Gastrocnemius medialis (tissue), 4 donors: Measurements from ENCODE around the gene ALDH4A1. TPM values are rescaled to one million over a fixed set of nuclear protein-coding genes. Genes with fewer than 3 reads are reported as not detected.

ENCODE experiments used
- ATAC-seq, 2 donors: fragments of 150-250 bp; one replicate each; pipeline ENCODE4 v1.9.1; 2016
- DNase-seq, 2 donors: peaks; one replicate each; pipeline ENCODE4 v3.0.0-alpha.2; 2019
- H3K27ac ChIP-seq, 4 donors: fragments of 200-600 bp; sonication (generic); 1 replicate in 1 of 4; 2 replicates in 3 of 4; pipeline ENCODE4 v1.5.1; 2016 to 2018; ENCODE audit warnings: mild to moderate bottlenecking in 2 of 4, moderate library complexity in 1 of 4
- H3K27me3 ChIP-seq, 3 donors: fragments of 200-600 bp; sonication (generic) in 2 of 3; 1 replicate in 1 of 3; 2 replicates in 2 of 3; pipeline versions ENCODE4 v1.5.1 to v1.6.0; 2016 to 2019; ENCODE audit warnings: mild to moderate bottlenecking in 1 of 3, moderate library complexity in 1 of 3
- H3K36me3 ChIP-seq, 2 donors: fragments of 200-600 bp; sonication (generic) in 1 of 2; one replicate each; pipeline ENCODE4 v1.5.1; 2017 to 2018
- H3K4me1 ChIP-seq, 2 donors: fragments of 200-600 bp; sonication (generic) in 1 of 2; one replicate each; pipeline ENCODE4 v1.5.1; 2016 to 2017; ENCODE audit warnings: mild to moderate bottlenecking in 2 of 2
- H3K4me3 ChIP-seq, 4 donors: fragments of 200-600 bp; sonication (generic) in 3 of 4; 1 replicate in 1 of 4; 2 replicates in 3 of 4; pipeline ENCODE4 v1.5.1; 2016 to 2019; ENCODE audit warnings: mild to moderate bottlenecking in 2 of 4
- H3K9me3 ChIP-seq, 3 donors: fragments of 200-600 bp; sonication (generic) in 2 of 3; 1 replicate in 1 of 3; 2 replicates in 2 of 3; pipeline ENCODE4 v1.5.1; 2016 to 2019
- POLR2A ChIP-seq, 2 donors: fragments of 450-650 bp; IDR thresholded peaks; one replicate each; pipeline ENCODE4 v1.6.1; 2017; ENCODE audit warnings: antibody characterized with exemption in 2 of 2, mild to moderate bottlenecking in 2 of 2, moderate library complexity in 2 of 2
- in situ Hi-C, 4 donors: fragments of 200-750 bp; cut with MboI; loops; one replicate each; pipeline versions ENCODE4 v1.15.0 to v1.8.0; 2017; ENCODE audit warnings: low sequenced_read_pairs in 4 of 4
- intact Hi-C: fragments of 100-400 bp; cut with DNase I; formaldehyde crosslinking; loops from one replicate; pipeline ENCODE4 v1.15.1; 2023; ENCODE audit warnings: low total_unique reads
- total RNA-seq, 4 donors: library from RNA; depleted of rRNA; stranded (reverse); fragments of >200 nt; gene quantifications; one replicate each; pipeline versions ENCODE4 v1.1.0 to v1.2.3, GENCODE V29; 2016
- TF ChIP-seq, protein P1 (sequence below), 5 experiments: fragments of 450-650 bp in 3 of 5; fragments of 200-600 bp in 2 of 5; sonication (generic) in 2 of 5; IDR thresholded peaks in 4 of 5; conservative IDR thresholded peaks in 1 of 5; 1 replicate in 4 of 5; 2 replicates in 1 of 5; pipeline ENCODE4 v1.5.1; 2016 to 2019; ENCODE audit warnings: antibody characterized with exemption in 5 of 5, mild to moderate bottlenecking in 3 of 5, moderate library complexity in 3 of 5

ALDH4A1 gene
- total RNA-seq, 4 donors from 2014 or later, result 22.8 to 35.3 (median 31.4) TPM

DNA sequence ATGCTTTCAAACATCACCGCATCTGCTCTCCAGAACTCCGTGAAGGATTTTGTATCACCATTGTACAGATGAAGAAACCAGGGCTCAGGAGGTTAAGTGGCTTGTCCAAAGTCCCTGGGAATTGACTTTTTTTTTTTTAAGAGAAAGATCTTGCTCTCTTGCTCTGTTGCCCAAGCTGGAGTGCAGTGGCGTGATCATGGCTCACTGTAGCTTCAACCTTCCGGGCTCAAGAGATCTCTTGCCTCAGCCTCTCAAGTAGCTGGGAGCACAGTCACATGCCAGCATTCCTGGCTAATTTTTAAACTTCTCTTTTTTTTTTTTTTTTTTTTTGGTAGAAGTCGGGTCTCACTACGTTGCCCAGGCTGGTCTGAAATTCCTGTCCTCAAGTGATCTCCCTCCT lies 36.0 kb downstream of the ALDH4A1 start:
- no peaks in the 10 kb centered on the region for H3K27me3 ChIP-seq
- TF ChIP-seq, protein P1, sequence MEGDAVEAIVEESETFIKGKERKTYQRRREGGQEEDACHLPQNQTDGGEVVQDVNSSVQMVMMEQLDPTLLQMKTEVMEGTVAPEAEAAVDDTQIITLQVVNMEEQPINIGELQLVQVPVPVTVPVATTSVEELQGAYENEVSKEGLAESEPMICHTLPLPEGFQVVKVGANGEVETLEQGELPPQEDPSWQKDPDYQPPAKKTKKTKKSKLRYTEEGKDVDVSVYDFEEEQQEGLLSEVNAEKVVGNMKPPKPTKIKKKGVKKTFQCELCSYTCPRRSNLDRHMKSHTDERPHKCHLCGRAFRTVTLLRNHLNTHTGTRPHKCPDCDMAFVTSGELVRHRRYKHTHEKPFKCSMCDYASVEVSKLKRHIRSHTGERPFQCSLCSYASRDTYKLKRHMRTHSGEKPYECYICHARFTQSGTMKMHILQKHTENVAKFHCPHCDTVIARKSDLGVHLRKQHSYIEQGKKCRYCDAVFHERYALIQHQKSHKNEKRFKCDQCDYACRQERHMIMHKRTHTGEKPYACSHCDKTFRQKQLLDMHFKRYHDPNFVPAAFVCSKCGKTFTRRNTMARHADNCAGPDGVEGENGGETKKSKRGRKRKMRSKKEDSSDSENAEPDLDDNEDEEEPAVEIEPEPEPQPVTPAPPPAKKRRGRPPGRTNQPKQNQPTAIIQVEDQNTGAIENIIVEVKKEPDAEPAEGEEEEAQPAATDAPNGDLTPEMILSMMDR (IDR thresholded peaks at IDR 0.05 in 4 of 5, conservative IDR thresholded peaks at IDR 0.05 in 1 of 5), result no peak
- no peak for TF ChIP-seq POLR2A (IDR thresholded peaks at IDR 0.05)
- H3K9me3 ChIP-seq, result no peaks in the 10 kb centered on the region
- H3K36me3 ChIP-seq, result no peaks in the 10 kb centered on the region
- no peak for ATAC-seq
- H3K4me3 ChIP-seq, result no peak overlapping the region
- no peaks in the 10 kb centered on the region for H3K4me1 ChIP-seq
- in situ Hi-C loops (no loop called here), intact Hi-C loops (no loop called here)
- H3K27ac ChIP-seq, result no peak overlapping the region
- DNase-seq, result no peak

DNA sequence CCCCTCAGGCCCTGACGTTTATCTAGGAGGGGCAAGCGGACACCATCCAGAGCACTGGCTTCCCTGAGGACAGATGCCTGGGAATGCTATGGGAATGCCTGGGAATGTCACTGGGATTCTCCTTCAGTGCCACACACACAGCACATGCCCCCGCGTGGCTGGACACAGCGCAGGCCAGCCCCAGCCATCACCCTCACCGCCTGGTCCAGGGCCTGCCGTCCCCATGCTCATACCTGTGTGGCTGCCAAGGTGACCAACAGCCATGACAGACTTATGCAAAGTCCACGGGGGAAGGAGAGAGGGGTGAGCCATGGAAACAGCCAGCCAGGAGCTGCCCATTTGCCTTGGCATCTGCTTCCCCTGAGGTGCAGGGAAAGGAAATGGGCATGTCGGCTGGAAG lies 37.2 kb downstream of the ALDH4A1 start:
- Histone ChIP-seq H3K4me3 (no peak overlapping the region), H3K4me1 (no peaks in the 10 kb centered on the region), H3K27ac (no peak overlapping the region), H3K27me3 (no peaks in the 10 kb centered on the region), H3K36me3 (no peaks in the 10 kb centered on the region), H3K9me3 (no peaks in the 10 kb centered on the region)
- no peak for TF ChIP-seq POLR2A (IDR thresholded peaks at IDR 0.05)
- TF ChIP-seq, protein P1 (IDR thresholded peaks at IDR 0.05 in 4 of 5, conservative IDR thresholded peaks at IDR 0.05 in 1 of 5), result no peak
- ATAC-seq (no peak), DNase-seq (no peak)
- in situ Hi-C loops, result no loop called here
- intact Hi-C loops, result no loop called here

DNA sequence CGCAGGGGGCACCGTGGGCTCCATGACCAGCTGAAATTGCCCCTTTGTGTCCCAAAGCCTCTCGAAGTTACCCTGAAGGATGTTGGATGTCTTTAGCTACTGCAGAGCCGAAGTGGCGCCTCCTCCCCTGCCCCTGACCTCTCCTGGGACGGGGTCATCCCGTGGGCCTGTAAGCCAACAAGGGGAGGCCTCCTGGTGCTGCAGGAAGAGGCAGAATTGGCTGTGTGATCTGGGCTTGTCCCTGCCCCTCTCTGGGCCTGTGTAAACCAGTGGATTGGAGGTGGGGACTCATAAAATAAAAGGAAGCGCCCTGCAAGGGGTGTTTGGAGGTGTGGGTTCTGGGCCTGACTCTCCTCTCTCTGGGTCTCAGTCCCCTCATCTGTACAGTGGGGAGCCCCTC lies 40.8 kb downstream of the ALDH4A1 start:
- no peaks in the 10 kb centered on the region for H3K9me3 ChIP-seq
- in situ Hi-C loops, result no loop called here
- DNase-seq, result no peak
- no peaks in the 10 kb centered on the region for H3K27me3 ChIP-seq
- ATAC-seq, result no peak
- H3K27ac ChIP-seq, result no peak overlapping the region
- intact Hi-C loops, result no loop called here
- no peaks in the 10 kb centered on the region for H3K36me3 ChIP-seq
- TF ChIP-seq, protein P1 (IDR thresholded peaks at IDR 0.05 in 4 of 5, conservative IDR thresholded peaks at IDR 0.05 in 1 of 5), result no peak
- no peak for TF ChIP-seq POLR2A (IDR thresholded peaks at IDR 0.05)
- no peaks in the 10 kb centered on the region for H3K4me1 ChIP-seq
- H3K4me3 ChIP-seq, result no peak overlapping the region

DNA sequence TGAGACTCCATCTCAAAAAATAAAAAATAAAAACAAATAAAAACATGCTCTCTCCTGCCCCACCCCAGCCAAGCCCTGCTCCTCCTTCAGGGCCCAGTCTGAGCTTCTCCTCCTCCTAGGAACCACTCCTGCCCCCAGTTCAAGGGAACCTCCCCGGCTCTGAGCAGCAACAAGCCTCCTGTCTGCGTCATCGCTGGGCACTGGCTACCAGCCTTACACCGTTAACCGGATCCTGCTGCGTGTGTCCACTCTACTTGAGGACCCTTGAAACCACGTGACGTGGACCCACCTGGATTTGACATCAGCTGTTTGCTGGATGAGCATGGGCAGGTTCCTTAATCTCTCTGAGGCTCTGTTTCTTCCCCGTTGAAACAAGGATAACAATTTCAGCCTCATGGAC lies 41.3 kb downstream of the ALDH4A1 start:
- in situ Hi-C loops (no loop called here), intact Hi-C loops (no loop called here)

DNA sequence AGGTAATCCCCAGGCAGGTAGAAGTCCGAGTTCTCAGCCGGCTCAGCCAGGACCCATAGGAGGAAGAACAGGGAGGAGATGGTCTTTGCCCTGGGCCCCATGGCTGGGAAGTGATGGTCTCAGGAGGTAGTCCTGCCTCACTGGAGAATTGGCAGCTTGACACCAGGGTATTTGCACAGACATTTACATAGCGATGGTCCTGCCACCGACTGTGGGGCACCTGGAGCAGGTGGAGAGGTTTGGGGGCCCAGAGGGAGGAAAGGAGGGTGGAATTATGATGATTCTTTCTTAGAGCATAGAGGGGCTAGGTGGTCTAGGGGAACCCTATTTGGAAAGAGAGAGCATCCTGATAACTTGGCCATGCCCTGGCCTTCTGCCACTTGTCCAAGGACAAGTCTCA lies 42.8 kb downstream of the ALDH4A1 start, which contains the start of gene TAS1R2:
TSS of gene TAS1R2 (minus strand) at position 101 of the 400 bp plus-strand sequence. CDS start at position 101, 0 bp downstream.
- intact Hi-C loops, result no loop called here
- no peaks in the 10 kb centered on the region for H3K9me3 ChIP-seq
- H3K4me1 ChIP-seq, result no peaks in the 10 kb centered on the region
- in situ Hi-C loops, result no loop called here
- DNase-seq (no peak), ATAC-seq (no peak)
- H3K4me3 ChIP-seq, result no peak within 1 kb of the TSS
- no peak within 1 kb of the TSS for H3K27ac ChIP-seq
- TF ChIP-seq, protein P1 (IDR thresholded peaks at IDR 0.05 in 4 of 5, conservative IDR thresholded peaks at IDR 0.05 in 1 of 5), result no peak
- no peak for TF ChIP-seq POLR2A (IDR thresholded peaks at IDR 0.05)
- no peaks in the 10 kb centered on the region for H3K27me3 ChIP-seq
- no peaks in the 10 kb centered on the region for H3K36me3 ChIP-seq

More for the DNA sequence above, 41.3 kb downstream of the ALDH4A1 start:
- DNase-seq (no peak), ATAC-seq (no peak)
- no peak overlapping the region for H3K27ac ChIP-seq
- TF ChIP-seq, protein P1 (IDR thresholded peaks at IDR 0.05 in 4 of 5, conservative IDR thresholded peaks at IDR 0.05 in 1 of 5), result no peak
- no peak for TF ChIP-seq POLR2A (IDR thresholded peaks at IDR 0.05)
- no peaks in the 10 kb centered on the region for H3K9me3 ChIP-seq
- no peak overlapping the region for H3K4me3 ChIP-seq
- H3K4me1 ChIP-seq, result no peaks in the 10 kb centered on the region
- H3K36me3 ChIP-seq, result no peaks in the 10 kb centered on the region
- no peaks in the 10 kb centered on the region for H3K27me3 ChIP-seq
